ENCODE measurements around the gene BNC2. TPM values are rescaled to one million over a fixed set of nuclear protein-coding genes. Genes with fewer than 3 reads are reported as not detected.

The BNC2 gene
- total RNA-seq, 4 donors from 2014 or later: 19.0 to 53.6 (median 25.3) TPM

GRCh38 chr9:16458696-16459420 lies 411.6 kb downstream of the BNC2 start:
- TF ChIP-seq, protein P1, sequence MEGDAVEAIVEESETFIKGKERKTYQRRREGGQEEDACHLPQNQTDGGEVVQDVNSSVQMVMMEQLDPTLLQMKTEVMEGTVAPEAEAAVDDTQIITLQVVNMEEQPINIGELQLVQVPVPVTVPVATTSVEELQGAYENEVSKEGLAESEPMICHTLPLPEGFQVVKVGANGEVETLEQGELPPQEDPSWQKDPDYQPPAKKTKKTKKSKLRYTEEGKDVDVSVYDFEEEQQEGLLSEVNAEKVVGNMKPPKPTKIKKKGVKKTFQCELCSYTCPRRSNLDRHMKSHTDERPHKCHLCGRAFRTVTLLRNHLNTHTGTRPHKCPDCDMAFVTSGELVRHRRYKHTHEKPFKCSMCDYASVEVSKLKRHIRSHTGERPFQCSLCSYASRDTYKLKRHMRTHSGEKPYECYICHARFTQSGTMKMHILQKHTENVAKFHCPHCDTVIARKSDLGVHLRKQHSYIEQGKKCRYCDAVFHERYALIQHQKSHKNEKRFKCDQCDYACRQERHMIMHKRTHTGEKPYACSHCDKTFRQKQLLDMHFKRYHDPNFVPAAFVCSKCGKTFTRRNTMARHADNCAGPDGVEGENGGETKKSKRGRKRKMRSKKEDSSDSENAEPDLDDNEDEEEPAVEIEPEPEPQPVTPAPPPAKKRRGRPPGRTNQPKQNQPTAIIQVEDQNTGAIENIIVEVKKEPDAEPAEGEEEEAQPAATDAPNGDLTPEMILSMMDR (IDR thresholded peaks at IDR 0.05): no peak
- ATAC-seq (ENCODE audit: low FRiP score) (no peak), DNase-seq (ENCODE audit: low spot score) (no peak)

- TF ChIP-seq, protein P1 (IDR thresholded peaks at IDR 0.05): no peak
- ATAC-seq (ENCODE audit: low FRiP score): no peak
- DNase-seq (ENCODE audit: low spot score): no peak
Observed at GRCh38 chr9:16455842-16456241, 414.6 kb downstream of the BNC2 start.

GRCh38 chr9:16453390-16453789 lies 417.1 kb downstream of the BNC2 start:
- ATAC-seq (ENCODE audit: low FRiP score) (no peak), DNase-seq (ENCODE audit: low spot score) (no peak)
- TF ChIP-seq, protein P1 (IDR thresholded peaks at IDR 0.05): no peak

- TF ChIP-seq, protein P1 (IDR thresholded peaks at IDR 0.05): no peak
- DNase-seq (ENCODE audit: low spot score) (no peak), ATAC-seq (ENCODE audit: low FRiP score) (no peak)
Observed at GRCh38 chr9:16450578-16450977, 419.9 kb downstream of the BNC2 start.

DNA sequence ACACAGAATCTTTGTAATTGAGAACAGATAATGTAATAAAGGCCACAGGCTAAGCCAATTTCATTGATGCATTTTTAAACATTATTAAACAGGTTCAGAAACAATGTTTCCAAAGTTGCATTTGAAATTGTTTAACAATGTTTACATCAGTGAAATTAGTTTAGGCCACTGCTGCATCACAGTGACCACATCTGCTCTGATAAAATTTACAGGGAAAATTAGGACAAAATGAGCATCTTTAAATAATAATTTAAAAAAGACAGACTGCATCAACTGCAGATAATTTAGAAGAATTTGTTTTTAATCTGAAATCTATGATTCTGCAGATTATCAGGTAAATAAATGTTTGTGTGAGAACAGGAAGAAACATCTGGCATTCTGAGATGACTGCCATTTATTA lies 420.4 kb downstream of the BNC2 start:
- TF ChIP-seq, protein P1 (IDR thresholded peaks at IDR 0.05): no peak
- DNase-seq (ENCODE audit: low spot score) (no peak), ATAC-seq (ENCODE audit: low FRiP score) (no peak)

DNA sequence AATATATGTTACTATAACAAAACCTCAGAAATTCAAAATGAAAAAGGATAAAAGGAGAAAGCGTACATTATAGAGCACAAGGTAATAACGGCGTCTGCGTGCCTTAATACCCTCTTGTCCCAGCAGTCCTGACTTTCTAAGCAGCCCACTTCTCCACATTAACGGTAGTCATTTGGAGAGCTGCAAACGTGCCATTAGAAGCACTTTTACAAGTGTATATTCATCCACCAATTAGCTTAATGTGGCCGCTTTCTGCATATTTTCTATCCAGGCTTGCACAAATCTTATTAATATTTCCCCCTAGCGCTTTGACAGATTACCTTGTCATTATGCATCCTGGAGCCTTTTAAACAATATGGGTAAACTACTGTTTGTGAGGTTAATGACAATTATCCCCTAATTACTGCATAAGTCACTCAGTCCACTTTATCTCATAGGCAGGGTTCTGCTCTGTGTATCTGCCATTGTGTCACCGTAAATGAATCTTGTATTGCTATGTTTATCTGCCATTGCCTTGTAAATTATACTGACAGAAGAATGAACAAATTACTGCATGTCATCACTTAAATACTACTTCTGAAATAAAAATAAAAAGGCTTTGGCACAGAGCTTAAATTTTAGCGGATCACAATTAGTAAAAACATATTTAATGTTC lies 421.3 kb downstream of the BNC2 start:
- no peak for ATAC-seq (ENCODE audit: low FRiP score)
- TF ChIP-seq, protein P1 (IDR thresholded peaks at IDR 0.05): no peak

GRCh38 chr9:16447946-16448345 lies 422.5 kb downstream of the BNC2 start:
- TF ChIP-seq, protein P1 (IDR thresholded peaks at IDR 0.05): no peak
- no peak for ATAC-seq (ENCODE audit: low FRiP score)
- no peak for DNase-seq (ENCODE audit: low spot score)

More for the DNA sequence above, 421.3 kb downstream of the BNC2 start:
- no peak for DNase-seq (ENCODE audit: low spot score)
